GM12892 (cell line): Measurements from ENCODE around the gene AKR1B1.

Experiments used
- POLR2A ChIP-seq: IDR thresholded peaks from 2 replicates; pipeline ENCODE4 v1.6.1; 2011; ENCODE audit warnings: low read depth, low read length, control low read depth
- POLR2AphosphoS5 ChIP-seq: IDR thresholded peaks from 2 replicates; pipeline ENCODE4 v1.6.1; 2011; ENCODE audit warnings: low read depth, low read length, control low read depth
- TAF1 ChIP-seq: IDR thresholded peaks from 2 replicates; pipeline ENCODE4 v1.6.1; 2011; ENCODE audit warnings: low read depth, mild to moderate bottlenecking, control low read depth, low read length, borderline replicate concordance

- TF ChIP-seq POLR2A: no peak
- TF ChIP-seq POLR2AphosphoS5: no peak
- TF ChIP-seq TAF1: no peak
These were observed 41.5 kb upstream of the AKR1B1 start for GRCh38 chr7:134500406-134500805.
